ENCODE data around the gene USH1C. TPM values are rescaled to one million over a fixed set of nuclear protein-coding genes. Genes with fewer than 3 reads are reported as not detected.
A peak's percentile ranks its signal among the peaks of the same experiment; 100 is the strongest.

The USH1C gene
- total RNA-seq, 1 experiment from 2014 or later = 101 TPM

- ChIA-PET CTCF (no interaction called here), POLR2A (no interaction called here)
- TF ChIP-seq CTCF (IDR thresholded peaks at IDR 0.05; ENCODE audit: insufficient read depth in 1 of 2, low read depth in 1 of 2, low read length in 1 of 2, severe bottlenecking in 1 of 2, unreplicated experiment in 1 of 2) = no peak
- BruUV-seq (replicated peaks) = no TSS peak
- Mint-ChIP-seq H3K4me3 (ENCODE audit: unreplicated experiment) (no peak overlapping the region), H3K4me1 (ENCODE audit: low read depth, unreplicated experiment) (no peaks in the 10 kb centered on the region), H3K9me3 (ENCODE audit: unreplicated experiment) (no peaks in the 10 kb centered on the region), H3K27ac (ENCODE audit: unreplicated experiment) (no peak overlapping the region), H3K36me3 (ENCODE audit: insufficient read depth, unreplicated experiment) (peaks cover 74% of the 10 kb centered on the region), H3K27me3 (ENCODE audit: insufficient read depth, unreplicated experiment) (no peaks in the 10 kb centered on the region)
- H3K4me1 ChIP-seq = no peaks in the 10 kb centered on the region
- H3K9me3 ChIP-seq = no peaks in the 10 kb centered on the region
- intact Hi-C loops (cut with micrococcal nuclease; ENCODE audit: unreplicated experiment) = no loop called here
- H3K27me3 ChIP-seq (replicated peaks; ENCODE audit: control insufficient read depth, insufficient read depth, low read length) = no peaks in the 10 kb centered on the region
- no peak for DNase-seq
- no peak overlapping the region for H3K4me3 ChIP-seq (ENCODE audit: low read depth, low read length)
- peaks cover 3% of the 10 kb centered on the region; the same call in 1 of the 2 replicates for H3K36me3 ChIP-seq (ENCODE audit: control insufficient read depth, insufficient read depth, low read length)
These were observed 47.8 kb downstream of the USH1C start for GRCh38 chr11:17496406-17496805.

GRCh38 chr11:17494019-17494418, 50.2 kb downstream of the USH1C start:
- Histone ChIP-seq H3K4me3 (ENCODE audit: low read depth, low read length) (no peak overlapping the region), H3K4me1 (no peaks in the 10 kb centered on the region), H3K36me3 (ENCODE audit: control insufficient read depth, insufficient read depth, low read length) (peaks cover 3% of the 10 kb centered on the region; the same call in 1 of the 2 replicates), H3K27me3 (replicated peaks; ENCODE audit: control insufficient read depth, insufficient read depth, low read length) (no peaks in the 10 kb centered on the region), H3K9me3 (no peaks in the 10 kb centered on the region)
- no peaks in the 10 kb centered on the region for H3K9me3 Mint-ChIP-seq (ENCODE audit: unreplicated experiment)
- H3K4me3 Mint-ChIP-seq (ENCODE audit: unreplicated experiment) = no peak overlapping the region
- ChIA-PET CTCF (interaction anchor here (0.8 kb wide), 1 partner anchor 102 kb away, joined by 3 read pairs; no protein-coding TSS in a partner anchor), POLR2A (no interaction called here)
- no peaks in the 10 kb centered on the region for H3K4me1 Mint-ChIP-seq (ENCODE audit: low read depth, unreplicated experiment)
- BruUV-seq (replicated peaks) = no TSS peak
- H3K27me3 Mint-ChIP-seq (ENCODE audit: insufficient read depth, unreplicated experiment) = peaks cover 5% of the 10 kb centered on the region
- peak overlapping the region; percentile 55 for H3K27ac Mint-ChIP-seq (ENCODE audit: unreplicated experiment)
- intact Hi-C loops (cut with micrococcal nuclease; ENCODE audit: unreplicated experiment) = no loop called here
- no peak for TF ChIP-seq CTCF (IDR thresholded peaks at IDR 0.05; ENCODE audit: insufficient read depth in 1 of 2, low read depth in 1 of 2, low read length in 1 of 2, severe bottlenecking in 1 of 2, unreplicated experiment in 1 of 2)
- no peak for DNase-seq
- H3K36me3 Mint-ChIP-seq (ENCODE audit: insufficient read depth, unreplicated experiment) = peaks cover 51% of the 10 kb centered on the region

GRCh38 chr11:17490938-17491337, 53.3 kb downstream of the USH1C start:
- peaks cover 21% of the 10 kb centered on the region for H3K36me3 Mint-ChIP-seq (ENCODE audit: insufficient read depth, unreplicated experiment)
- intact Hi-C loops (cut with micrococcal nuclease; ENCODE audit: unreplicated experiment) = no loop called here
- H3K4me1 ChIP-seq = peaks cover 12% of the 10 kb centered on the region
- H3K27ac Mint-ChIP-seq (ENCODE audit: unreplicated experiment) = no peak overlapping the region
- no peaks in the 10 kb centered on the region for H3K9me3 ChIP-seq
- no peak overlapping the region for H3K4me3 ChIP-seq (ENCODE audit: low read depth, low read length)
- peaks cover 6% of the 10 kb centered on the region for H3K4me1 Mint-ChIP-seq (ENCODE audit: low read depth, unreplicated experiment)
- ChIA-PET POLR2A (no interaction called here), CTCF (no interaction called here)
- H3K9me3 Mint-ChIP-seq (ENCODE audit: unreplicated experiment) = no peaks in the 10 kb centered on the region
- no peak overlapping the region for H3K4me3 Mint-ChIP-seq (ENCODE audit: unreplicated experiment)
- TF ChIP-seq CTCF (IDR thresholded peaks at IDR 0.05; ENCODE audit: insufficient read depth in 1 of 2, low read depth in 1 of 2, low read length in 1 of 2, severe bottlenecking in 1 of 2, unreplicated experiment in 1 of 2) = no peak
- no peaks in the 10 kb centered on the region for H3K36me3 ChIP-seq (ENCODE audit: control insufficient read depth, insufficient read depth, low read length)
- DNase-seq = no peak
- no peaks in the 10 kb centered on the region for H3K27me3 ChIP-seq (replicated peaks; ENCODE audit: control insufficient read depth, insufficient read depth, low read length)
- peaks cover 9% of the 10 kb centered on the region for H3K27me3 Mint-ChIP-seq (ENCODE audit: insufficient read depth, unreplicated experiment)
- no TSS peak for BruUV-seq (replicated peaks)

Data from Caco-2 (cell line).